Measurements from ENCODE around the gene CUBN.

DNA sequence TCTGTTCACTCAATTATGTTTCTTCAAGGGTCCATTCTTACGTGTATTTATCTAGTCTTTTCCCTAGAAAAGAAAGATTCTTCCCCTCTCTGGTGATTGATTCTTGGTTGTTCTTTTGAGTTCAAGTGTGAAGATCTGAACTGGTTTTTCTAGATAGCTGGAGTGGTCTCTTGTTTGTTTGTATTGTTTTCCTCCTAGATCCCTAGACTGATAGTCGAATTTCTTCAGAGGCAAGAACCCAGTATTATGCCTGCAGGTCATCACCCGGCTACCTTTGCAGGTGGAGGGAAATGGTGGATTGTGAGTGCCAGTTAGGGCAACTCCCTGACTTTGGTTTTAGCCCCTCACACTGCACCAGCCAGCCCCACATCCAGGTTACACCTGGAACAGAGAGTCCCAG is 310.2 kb downstream of the CUBN start:
- TF ChIP-seq CTCF (IDR thresholded peaks at IDR 0.05) (no peak), POLR2A (IDR thresholded peaks at IDR 0.05) (no peak)
